ENCODE measurements around the gene FAM163B. TPM values are rescaled to one million over a fixed set of nuclear protein-coding genes. Genes with fewer than 3 reads are reported as not detected.

FAM163B gene
- total RNA-seq, 2 experiments from 2014 or later = not detected

- no peaks in the 10 kb centered on the region for H3K9me3 Mint-ChIP-seq
- intact Hi-C loops (cut with micrococcal nuclease) = no loop called here
- H3K27ac Mint-ChIP-seq = no peak overlapping the region
- ChIA-PET CTCF (no interaction called here), POLR2A (no interaction called here)
- DNase-seq = no peak
- H3K27me3 Mint-ChIP-seq = peaks cover 4% of the 10 kb centered on the region
- H3K4me3 Mint-ChIP-seq = no peak overlapping the region
- no peaks in the 10 kb centered on the region for H3K4me1 Mint-ChIP-seq (ENCODE audit: low read depth)
- no peaks in the 10 kb centered on the region for H3K36me3 Mint-ChIP-seq
These were observed 62.1 kb downstream of the FAM163B start for GRCh38 chr9:133547116-133547515.

- ChIA-PET CTCF (no interaction called here), POLR2A (no interaction called here)
- no peak overlapping the region for H3K4me3 Mint-ChIP-seq
- peaks cover 4% of the 10 kb centered on the region for H3K27me3 Mint-ChIP-seq
- no peaks in the 10 kb centered on the region for H3K4me1 Mint-ChIP-seq (ENCODE audit: low read depth)
- DNase-seq = no peak
- no peaks in the 10 kb centered on the region for H3K9me3 Mint-ChIP-seq
- intact Hi-C loops (cut with micrococcal nuclease) = no loop called here
- no peak overlapping the region for H3K27ac Mint-ChIP-seq
- H3K36me3 Mint-ChIP-seq = no peaks in the 10 kb centered on the region
These were observed 62.9 kb downstream of the FAM163B start for GRCh38 chr9:133546287-133546680.

DNA sequence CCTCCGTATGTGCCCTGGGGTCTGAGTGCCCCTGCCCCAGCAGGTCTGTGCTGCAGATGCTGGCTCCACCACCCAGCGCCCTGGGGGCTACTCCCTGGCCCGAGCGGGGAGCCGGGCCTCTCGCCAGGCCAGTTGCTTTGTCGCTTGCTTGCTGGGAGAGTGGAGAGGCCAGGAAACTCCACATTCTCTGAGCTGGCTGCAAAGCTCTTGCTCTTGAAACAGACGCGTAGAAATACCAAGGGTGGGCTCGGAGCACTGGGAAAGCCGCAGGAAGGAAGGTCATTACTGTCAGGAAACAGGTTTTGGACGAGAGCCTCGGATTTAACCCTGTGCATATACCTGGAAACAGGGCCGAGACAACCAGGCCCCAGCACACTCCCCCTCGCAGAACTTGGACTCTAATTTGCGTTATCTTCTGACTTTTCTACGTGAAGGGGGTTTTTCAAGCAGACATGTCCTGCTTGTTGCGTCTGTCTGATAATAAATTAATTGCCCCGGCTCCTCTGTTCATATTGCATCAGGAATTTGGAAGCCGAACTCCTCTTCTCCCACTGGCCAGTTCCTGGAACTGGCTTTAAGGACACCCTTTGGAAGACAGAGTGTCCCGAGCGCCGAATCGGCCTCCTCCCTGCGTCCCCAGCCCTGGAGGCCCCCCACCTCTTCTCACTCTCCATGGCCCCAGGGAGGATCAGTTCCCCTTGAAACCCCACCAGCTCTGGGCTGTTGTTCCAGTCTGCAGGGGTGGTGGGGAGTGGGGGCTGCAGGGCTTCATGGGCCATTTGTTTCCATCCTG lies 63.5 kb downstream of the FAM163B start:
- POLR2A ChIA-PET = no interaction called here
- Mint-ChIP-seq H3K27me3 (peaks cover under 1% of the 10 kb centered on the region), H3K4me3 (no peak overlapping the region), H3K4me1 (ENCODE audit: low read depth) (no peaks in the 10 kb centered on the region), H3K36me3 (no peaks in the 10 kb centered on the region), H3K9me3 (no peaks in the 10 kb centered on the region), H3K27ac (no peak overlapping the region)
- no peak for DNase-seq
- CTCF ChIA-PET = no interaction called here
- intact Hi-C loops (cut with micrococcal nuclease) = no loop called here

- H3K9me3 Mint-ChIP-seq = no peaks in the 10 kb centered on the region
- peaks cover 4% of the 10 kb centered on the region for H3K27me3 Mint-ChIP-seq
- H3K36me3 Mint-ChIP-seq = no peaks in the 10 kb centered on the region
- no peak overlapping the region for H3K27ac Mint-ChIP-seq
- no peak for DNase-seq
- intact Hi-C loops (cut with micrococcal nuclease) = no loop called here
- no peak overlapping the region for H3K4me3 Mint-ChIP-seq
- no peaks in the 10 kb centered on the region for H3K4me1 Mint-ChIP-seq (ENCODE audit: low read depth)
- ChIA-PET CTCF (no interaction called here), POLR2A (no interaction called here)
These were observed 65.3 kb downstream of the FAM163B start for GRCh38 chr9:133543772-133544467.

- intact Hi-C loops (cut with micrococcal nuclease) = no loop called here
- H3K4me3 Mint-ChIP-seq = no peak overlapping the region
- no peak overlapping the region for H3K27ac Mint-ChIP-seq
- peaks cover 6% of the 10 kb centered on the region for H3K27me3 Mint-ChIP-seq
- ChIA-PET CTCF (no interaction called here), POLR2A (no interaction called here)
- DNase-seq = no peak
- no peaks in the 10 kb centered on the region for H3K9me3 Mint-ChIP-seq
- H3K36me3 Mint-ChIP-seq = no peaks in the 10 kb centered on the region
- H3K4me1 Mint-ChIP-seq (ENCODE audit: low read depth) = no peaks in the 10 kb centered on the region
These were observed 67.2 kb downstream of the FAM163B start for GRCh38 chr9:133542002-133542401.

DNA sequence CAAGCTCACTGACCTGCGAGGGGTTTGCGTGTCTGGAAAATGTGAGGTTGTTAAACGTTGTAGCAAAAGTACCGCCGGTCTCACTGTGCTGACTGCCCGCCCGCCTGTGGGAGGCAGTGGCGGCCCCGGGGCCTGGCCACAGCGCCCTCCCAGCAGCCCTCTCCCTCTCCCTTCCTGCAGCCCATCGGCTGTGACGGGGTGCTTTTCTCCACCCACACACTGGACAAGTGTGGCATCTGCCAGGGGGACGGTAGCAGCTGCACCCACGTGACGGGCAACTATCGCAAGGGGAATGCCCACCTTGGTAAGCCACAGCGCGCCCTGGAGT lies 68.5 kb downstream of the FAM163B start:
- no peak for DNase-seq
- ChIA-PET CTCF (no interaction called here), POLR2A (no interaction called here)
- H3K27ac Mint-ChIP-seq = no peak overlapping the region
- H3K9me3 Mint-ChIP-seq = no peaks in the 10 kb centered on the region
- intact Hi-C loops (cut with micrococcal nuclease) = no loop called here
- H3K27me3 Mint-ChIP-seq = peaks cover 7% of the 10 kb centered on the region
- H3K4me1 Mint-ChIP-seq (ENCODE audit: low read depth) = no peaks in the 10 kb centered on the region
- no peak overlapping the region for H3K4me3 Mint-ChIP-seq
- no peaks in the 10 kb centered on the region for H3K36me3 Mint-ChIP-seq

DNA sequence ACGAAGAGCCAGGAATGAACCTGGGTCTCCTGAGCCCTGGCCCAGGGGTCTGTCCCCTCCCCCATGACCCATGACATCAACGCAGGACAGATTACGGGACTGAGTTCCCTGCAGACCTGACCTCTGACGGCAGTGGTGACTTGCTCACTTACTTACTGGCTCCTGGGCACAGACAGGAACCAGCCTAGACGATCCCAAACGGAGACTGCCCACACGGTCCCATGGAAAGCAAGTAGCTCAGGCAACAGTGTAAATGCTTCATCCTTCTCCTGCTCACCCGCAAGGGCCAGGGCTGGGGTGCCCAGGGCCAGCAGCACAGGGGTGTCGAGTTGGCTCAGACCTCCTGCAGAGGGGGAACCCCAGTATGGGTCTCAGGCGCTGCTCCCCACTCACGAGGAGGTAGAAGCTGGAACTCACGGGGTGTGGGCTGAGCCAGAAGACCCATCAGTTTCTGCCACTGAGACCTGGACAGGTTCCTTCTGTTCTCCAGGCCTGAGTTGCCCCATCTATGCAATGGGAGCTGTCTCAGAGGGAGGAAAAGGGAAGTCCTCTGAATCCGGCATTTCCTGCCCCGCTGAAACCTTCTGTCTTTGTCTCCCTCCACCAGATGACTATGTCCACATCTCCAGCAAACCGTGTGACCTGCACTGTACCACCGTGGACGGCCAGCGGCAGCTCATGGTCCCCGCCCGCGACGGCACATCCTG lies 69.0 kb downstream of the FAM163B start:
- H3K4me1 Mint-ChIP-seq (ENCODE audit: low read depth) = no peaks in the 10 kb centered on the region
- H3K36me3 Mint-ChIP-seq = no peaks in the 10 kb centered on the region
- no peaks in the 10 kb centered on the region for H3K9me3 Mint-ChIP-seq
- CTCF ChIA-PET = no interaction called here
- intact Hi-C loops (cut with micrococcal nuclease) = no loop called here
- POLR2A ChIA-PET = no interaction called here
- no peak for DNase-seq
- no peak overlapping the region for H3K4me3 Mint-ChIP-seq
- H3K27ac Mint-ChIP-seq = no peak overlapping the region
- peaks cover 10% of the 10 kb centered on the region for H3K27me3 Mint-ChIP-seq

- no peak for DNase-seq
- ChIA-PET POLR2A (no interaction called here), CTCF (no interaction called here)
- H3K27ac Mint-ChIP-seq = no peak overlapping the region
- no peaks in the 10 kb centered on the region for H3K4me1 Mint-ChIP-seq (ENCODE audit: low read depth)
- no peaks in the 10 kb centered on the region for H3K9me3 Mint-ChIP-seq
- no peaks in the 10 kb centered on the region for H3K36me3 Mint-ChIP-seq
- intact Hi-C loops (cut with micrococcal nuclease) = no loop called here
- peaks cover 12% of the 10 kb centered on the region for H3K27me3 Mint-ChIP-seq
- H3K4me3 Mint-ChIP-seq = no peak overlapping the region
These were observed 70.0 kb downstream of the FAM163B start for GRCh38 chr9:133538851-133539833.

GRCh38 chr9:133538176-133538575 lies 71.0 kb downstream of the FAM163B start:
- H3K27ac Mint-ChIP-seq = no peak overlapping the region
- peaks cover 5% of the 10 kb centered on the region for H3K4me1 Mint-ChIP-seq (ENCODE audit: low read depth)
- ChIA-PET POLR2A (no interaction called here), CTCF (no interaction called here)
- peaks cover 17% of the 10 kb centered on the region for H3K27me3 Mint-ChIP-seq
- no peaks in the 10 kb centered on the region for H3K9me3 Mint-ChIP-seq
- no peak for DNase-seq
- intact Hi-C loops (cut with micrococcal nuclease) = no loop called here
- no peak overlapping the region for H3K4me3 Mint-ChIP-seq
- no peaks in the 10 kb centered on the region for H3K36me3 Mint-ChIP-seq

GRCh38 chr9:133537257-133537656 lies 71.9 kb downstream of the FAM163B start:
- H3K36me3 Mint-ChIP-seq = no peaks in the 10 kb centered on the region
- DNase-seq = no peak
- intact Hi-C loops (cut with micrococcal nuclease) = no loop called here
- H3K4me1 Mint-ChIP-seq (ENCODE audit: low read depth) = peaks cover 6% of the 10 kb centered on the region
- peaks cover 24% of the 10 kb centered on the region for H3K27me3 Mint-ChIP-seq
- H3K9me3 Mint-ChIP-seq = no peaks in the 10 kb centered on the region
- ChIA-PET CTCF (no interaction called here), POLR2A (no interaction called here)
- no peak overlapping the region for H3K4me3 Mint-ChIP-seq
- no peak overlapping the region for H3K27ac Mint-ChIP-seq

DNA sequence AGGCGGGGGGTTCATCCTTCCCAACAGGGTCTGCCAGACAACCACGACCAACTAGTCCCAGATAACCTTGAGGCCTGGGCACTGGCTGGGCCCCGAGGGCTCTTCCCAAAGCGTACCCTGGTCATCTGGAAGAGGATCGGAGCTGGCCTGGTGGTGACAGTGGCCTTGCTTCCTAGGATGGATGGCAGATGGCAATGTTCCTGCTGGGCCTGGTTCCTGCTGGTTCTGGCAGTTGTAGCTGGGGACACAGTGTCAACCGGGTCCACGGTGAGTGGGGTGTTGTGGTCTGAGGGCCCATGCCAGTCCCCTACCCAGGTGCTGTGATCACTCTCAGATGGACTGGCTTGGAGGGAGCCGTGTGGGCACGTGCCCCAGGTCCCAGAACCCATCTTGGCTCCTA lies 72.7 kb downstream of the FAM163B start:
- POLR2A ChIA-PET = no interaction called here
- no peaks in the 10 kb centered on the region for H3K9me3 Mint-ChIP-seq
- intact Hi-C loops (cut with micrococcal nuclease) = no loop called here
- peaks cover 24% of the 10 kb centered on the region for H3K27me3 Mint-ChIP-seq
- CTCF ChIA-PET = no interaction called here
- no peak for DNase-seq
- no peaks in the 10 kb centered on the region for H3K36me3 Mint-ChIP-seq
- no peak overlapping the region for H3K4me3 Mint-ChIP-seq
- no peak overlapping the region for H3K27ac Mint-ChIP-seq
- peaks cover 6% of the 10 kb centered on the region for H3K4me1 Mint-ChIP-seq (ENCODE audit: low read depth)

DNA sequence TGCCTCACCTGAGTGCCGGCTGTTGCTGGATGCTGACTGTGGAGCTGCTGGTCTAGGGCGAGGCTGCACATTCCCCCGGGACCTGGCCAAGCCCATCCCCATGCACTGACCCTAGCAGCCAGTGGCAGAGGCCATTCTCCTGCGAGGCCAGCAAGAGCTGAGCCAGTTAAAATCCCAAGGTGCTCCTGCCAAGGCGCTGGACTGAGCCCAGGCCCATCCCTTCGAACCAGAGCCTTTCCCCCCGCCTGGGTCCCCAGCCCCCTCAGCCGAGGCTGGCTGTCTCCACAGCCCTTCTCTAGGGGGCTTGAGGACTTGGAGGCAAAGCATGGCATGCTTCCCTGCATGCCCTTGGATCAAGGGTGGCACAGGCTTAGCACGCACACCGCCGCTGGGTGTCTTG lies 73.1 kb downstream of the FAM163B start:
- H3K4me3 Mint-ChIP-seq = no peak overlapping the region
- H3K4me1 Mint-ChIP-seq (ENCODE audit: low read depth) = peaks cover 6% of the 10 kb centered on the region
- H3K27me3 Mint-ChIP-seq = peaks cover 24% of the 10 kb centered on the region
- H3K9me3 Mint-ChIP-seq = no peaks in the 10 kb centered on the region
- intact Hi-C loops (cut with micrococcal nuclease) = no loop called here
- DNase-seq = no peak
- CTCF ChIA-PET = no interaction called here
- H3K36me3 Mint-ChIP-seq = no peaks in the 10 kb centered on the region
- H3K27ac Mint-ChIP-seq = no peak overlapping the region
- POLR2A ChIA-PET = no interaction called here
